HepG2 (cell line): Measurements from ENCODE around the gene DMRTB1. TPM values are rescaled to one million over a fixed set of nuclear protein-coding genes. Genes with fewer than 3 reads are reported as not detected.

Source experiments
- ATAC-seq: fragments of 200-7000 bp; cut with Tn5 transposase; 3 replicates; pipeline ENCODE4 v1.9.1; 2020; ENCODE audit warnings: mild to moderate bottlenecking, moderate library complexity
- BruUV-seq: library from RNA; stranded (reverse); fragments of 400-500 nt; replicated peaks from 2 replicates; lab custom pipeline; 2021; lab: Mats Ljungman, UMichigan
- CTCF ChIA-PET: fragments of 300-600 bp; formaldehyde crosslinking; extraction: SDS; loops from one replicate; lab custom pipeline; 2021; ENCODE audit warnings: low total read pairs, inconsistent platforms, low intra/inter-chr PET ratio; lab: Yijun Ruan, JAX
- POLR2A ChIA-PET: fragments of 350-600 bp; sonication (Branson Sonifier 250); formaldehyde crosslinking; loops from one replicate; lab custom pipeline; 2020; ENCODE audit warnings: antibody characterized with exemption, inconsistent platforms; lab: Yijun Ruan, JAX
- DNase-seq: peaks from one replicate; pipeline ENCODE4 v3.0.0-alpha.2; 2015; ENCODE audit warnings: low spot score
- FAIRE-seq: peaks from 3 replicates; lab custom pipeline; 2011; peaks lifted over from hg19 to GRCh38; lab: Jason Lieb, UNC
- H2AFZ ChIP-seq: one replicate; pipeline ENCODE4 v1.6.1; 2011; ENCODE audit warnings: low read length, inconsistent platforms
- H3K27ac ChIP-seq: fragments of 300-600 bp; 3 replicates; pipeline ENCODE4 v1.8.0; 2011; ENCODE audit warnings: mixed run types, mild to moderate bottlenecking, mixed read lengths, low read length, inconsistent platforms; ENCODE audit not compliant: insufficient read depth; ENCODE audit errors: extremely low read length
- H3K27me3 ChIP-seq, 2 experiments: fragments of 200-600 bp in 1 of 2; 2 replicates in 1 of 2; 3 replicates in 1 of 2; pipeline versions ENCODE4 v1.6.0 to v1.8.0; 2011; ENCODE audit warnings: low read length in 2 of 2, mild to moderate bottlenecking in 2 of 2, moderate library complexity in 2 of 2, inconsistent platforms in 1 of 2; ENCODE audit not compliant: insufficient read depth in 2 of 2, control insufficient read depth in 1 of 2
- H3K36me3 ChIP-seq, 2 experiments: fragments of 200-600 bp in 1 of 2; replicated peaks in 1 of 2; 2 replicates in 1 of 2; 3 replicates in 1 of 2; pipeline versions ENCODE4 v1.5.1 to v1.8.0; 2011; ENCODE audit warnings: low read length in 2 of 2, inconsistent platforms in 1 of 2; ENCODE audit not compliant: insufficient read depth in 2 of 2, control insufficient read depth in 1 of 2
- H3K4me1 ChIP-seq: 2 replicates; pipeline ENCODE4 v1.5.1; 2012; ENCODE audit warnings: low read length, inconsistent platforms; ENCODE audit not compliant: insufficient read depth
- H3K4me2 ChIP-seq: 2 replicates; pipeline ENCODE4 v1.6.0; 2011; ENCODE audit warnings: low read depth, low read length, inconsistent platforms
- H3K4me3 ChIP-seq, 3 experiments: fragments of 200-600 bp in 1 of 3; sonication (generic), shearing (Covaris generic) in 1 of 3; replicated peaks in 1 of 3; 2 replicates each; pipeline ENCODE4 v1.5.1; 2011 to 2016; ENCODE audit warnings: low read length in 3 of 3, inconsistent platforms in 2 of 3, low read depth in 2 of 3, mild to moderate bottlenecking in 2 of 3, control low read depth in 1 of 3, mixed read lengths in 1 of 3; ENCODE audit not compliant: insufficient read depth in 1 of 3
- H3K79me2 ChIP-seq: one replicate; pipeline ENCODE4 v1.6.1; 2011; ENCODE audit warnings: low read length, inconsistent platforms; ENCODE audit not compliant: insufficient read depth
- H3K9ac ChIP-seq: 2 replicates; pipeline ENCODE4 v1.6.0; 2011; ENCODE audit warnings: mild to moderate bottlenecking, low read depth, low read length, inconsistent platforms; ENCODE audit not compliant: insufficient read depth
- H3K9me3 ChIP-seq: 2 replicates; pipeline ENCODE4 v1.5.1; 2012; ENCODE audit warnings: mild to moderate bottlenecking, low read length
- H4K20me1 ChIP-seq: 2 replicates; pipeline ENCODE4 v1.6.0; 2011; ENCODE audit warnings: inconsistent platforms, mild to moderate bottlenecking, low read length, moderate library complexity; ENCODE audit not compliant: insufficient read depth
- FOXC1 ChIP-seq: sonication (generic); formaldehyde crosslinking; IDR thresholded peaks from 2 replicates; pipeline ENCODE4 v1.8.0; 2022; ENCODE audit warnings: mild to moderate bottlenecking, missing genetic modification reagents, borderline replicate concordance
- ISX ChIP-seq: sonication (generic); formaldehyde crosslinking; conservative IDR thresholded peaks from 2 replicates; pipeline ENCODE4 v1.5.0; 2020; ENCODE audit warnings: missing genetic modification reagents
- NFE2 ChIP-seq: sonication (generic); formaldehyde crosslinking; IDR thresholded peaks from 2 replicates; pipeline ENCODE4 v1.4.0; 2020; ENCODE audit warnings: missing genetic modification reagents
- PRPF4 ChIP-seq: fragments of 200-400 bp; formaldehyde crosslinking; IDR thresholded peaks from 2 replicates; pipeline ENCODE4 v1.6.1; 2016; ENCODE audit warnings: low read length, low read depth; ENCODE audit not compliant: poor library complexity, severe bottlenecking
- TEAD2 ChIP-seq: sonication (generic); formaldehyde crosslinking; IDR thresholded peaks from 2 replicates; pipeline ENCODE4 v1.9.0; 2021; ENCODE audit warnings: missing genetic modification reagents
- ZNF451 ChIP-seq: sonication (generic); formaldehyde crosslinking; IDR thresholded peaks from 2 replicates; pipeline ENCODE4 v1.5.0; 2020; ENCODE audit warnings: mild to moderate bottlenecking, missing genetic modification reagents
- ZNF607 ChIP-seq: sonication (generic); formaldehyde crosslinking; IDR thresholded peaks from 2 replicates; pipeline ENCODE4 v1.5.1; 2020; ENCODE audit warnings: missing genetic modification reagents, mild to moderate bottlenecking, borderline replicate concordance
- ZNF713 ChIP-seq: sonication (generic); formaldehyde crosslinking; IDR thresholded peaks from 2 replicates; pipeline ENCODE4 v1.4.0; 2020; ENCODE audit warnings: mild to moderate bottlenecking, missing genetic modification reagents
- WGBS: methylation state at CpG from one replicate; pipeline ENCODE4 v1.1.6; 2017; ENCODE audit warnings: low lambda C conversion rate; 5-methylcytosine and 5-hydroxymethylcytosine counted together
- in situ Hi-C: cut with HindIII; loops from 2 replicates; pipeline ENCODE4 v1.10.0; 2017; ENCODE audit warnings: low pct_unique_long_range_greater_than_20kb; ENCODE audit not compliant: extremely low pct_ligation_motif_present
- intact Hi-C: fragments of 100-400 bp; cut with micrococcal nuclease; formaldehyde crosslinking; loops from one replicate; pipeline ENCODE4 v1.10.0; 2022; ENCODE audit not compliant: unreplicated experiment
- polyA plus RNA-seq, 8 experiments: library from polyadenylated mRNA; depleted of rRNA in 3 of 8; stranded (reverse) in 7 of 8; unstranded in 1 of 8; fragments of >200 nt; fragmentation: Illumina TruSeq in 4 of 8; extraction: Trizol in 4 of 8; gene quantifications; 2 replicates each; pipeline versions ENCODE4 v1.2.1 to v1.2.3, GENCODE V29; 2011 to 2016; ENCODE audit warnings: low read depth in 4 of 8, missing spikeins in 1 of 8, mixed read lengths in 1 of 8; ENCODE audit not compliant: insufficient read depth in 1 of 8
- total RNA-seq, 5 experiments: library from RNA; depleted of rRNA; stranded (reverse); fragments of >200 nt; fragmentation: Illumina TruSeq; extraction: Trizol; gene quantifications; 2 replicates each; pipeline ENCODE4 v1.2.3, GENCODE V29; 2016; ENCODE audit warnings: low read depth in 1 of 5
- TF ChIP-seq, protein P1 (sequence below): sonication (generic); formaldehyde crosslinking; IDR thresholded peaks from 2 replicates; pipeline ENCODE4 v1.5.0; 2020; ENCODE audit warnings: mild to moderate bottlenecking, missing genetic modification reagents
- TF ChIP-seq, protein P2 (sequence below): sonication (generic); formaldehyde crosslinking; IDR thresholded peaks from 2 replicates; pipeline ENCODE4 v1.5.0; 2020; ENCODE audit warnings: mild to moderate bottlenecking, missing genetic modification reagents, moderate library complexity

Gene DMRTB1
- total and polyA plus RNA-seq, 2 of the 13 experiments (the other 11 are each of a cell fraction or from before 2014, with no cell fraction given) = not detected

DNA sequence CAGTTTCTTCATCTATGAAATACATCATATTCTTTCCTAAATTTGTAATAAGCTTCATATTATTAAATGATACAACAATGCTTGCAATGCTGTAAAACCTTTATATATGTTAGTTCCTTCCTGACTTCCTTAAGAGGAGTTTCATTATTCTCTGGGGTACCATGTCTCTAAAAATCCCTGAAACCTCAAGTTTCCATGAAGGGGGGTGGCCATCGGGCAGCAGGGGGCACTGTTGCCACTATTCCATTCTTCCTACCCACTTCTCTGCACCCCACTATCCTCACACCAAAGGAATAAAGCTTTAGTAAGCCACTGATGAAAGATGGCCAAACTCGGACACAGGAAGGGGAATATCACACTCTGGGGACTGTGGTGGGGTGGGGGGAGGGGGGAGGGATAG lies 9.0 kb upstream of the DMRTB1 start:
- FAIRE-seq = no peak
- 0% methylated on average over 2 of the region's 2 CpGs for WGBS

DNA sequence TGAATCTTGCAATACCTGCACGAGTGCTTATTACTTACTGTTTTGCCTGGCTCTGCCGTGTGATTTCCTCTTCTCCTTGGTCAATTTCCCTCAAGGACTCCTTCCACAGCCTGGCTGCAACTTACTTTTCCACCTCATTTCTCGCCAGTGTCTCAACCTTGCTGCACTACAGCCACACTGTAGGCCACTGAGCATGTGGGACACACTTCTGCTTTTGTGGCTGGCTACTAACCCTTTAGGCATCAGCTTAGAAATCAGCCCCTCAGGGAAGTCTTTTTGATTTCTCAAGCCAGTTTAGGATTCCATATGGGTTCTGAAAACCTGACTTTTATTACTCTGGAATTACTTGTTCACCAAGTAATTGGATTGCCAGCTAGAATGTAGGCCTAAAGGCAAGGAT lies 5.2 kb upstream of the DMRTB1 start:
- in situ Hi-C loops (no loop called here), intact Hi-C loops (no loop called here)
- H3K4me1 ChIP-seq = no peaks in the 10 kb centered on the region
- no TSS peak for BruUV-seq
- no peaks in the 10 kb centered on the region for H3K79me2 ChIP-seq
- no peak overlapping the region for H3K9ac ChIP-seq
- no peak overlapping the region for H3K27ac ChIP-seq
- DNase-seq = no peak
- no peak overlapping the region for H3K4me2 ChIP-seq
- no peak for ATAC-seq
- POLR2A ChIA-PET = no interaction called here
- no peak overlapping the region for H3K4me3 ChIP-seq
- no peaks in the 10 kb centered on the region for H3K9me3 ChIP-seq
- H4K20me1 ChIP-seq = no peaks in the 10 kb centered on the region
- no peak overlapping the region for H2AFZ ChIP-seq
- H3K36me3 ChIP-seq = no peaks in the 10 kb centered on the region
- TF ChIP-seq FOXC1 (CRISPR knock-in tag) = no peak
- no peak for TF ChIP-seq ZNF713 (CRISPR knock-in tag)
- TF ChIP-seq, protein P1, sequence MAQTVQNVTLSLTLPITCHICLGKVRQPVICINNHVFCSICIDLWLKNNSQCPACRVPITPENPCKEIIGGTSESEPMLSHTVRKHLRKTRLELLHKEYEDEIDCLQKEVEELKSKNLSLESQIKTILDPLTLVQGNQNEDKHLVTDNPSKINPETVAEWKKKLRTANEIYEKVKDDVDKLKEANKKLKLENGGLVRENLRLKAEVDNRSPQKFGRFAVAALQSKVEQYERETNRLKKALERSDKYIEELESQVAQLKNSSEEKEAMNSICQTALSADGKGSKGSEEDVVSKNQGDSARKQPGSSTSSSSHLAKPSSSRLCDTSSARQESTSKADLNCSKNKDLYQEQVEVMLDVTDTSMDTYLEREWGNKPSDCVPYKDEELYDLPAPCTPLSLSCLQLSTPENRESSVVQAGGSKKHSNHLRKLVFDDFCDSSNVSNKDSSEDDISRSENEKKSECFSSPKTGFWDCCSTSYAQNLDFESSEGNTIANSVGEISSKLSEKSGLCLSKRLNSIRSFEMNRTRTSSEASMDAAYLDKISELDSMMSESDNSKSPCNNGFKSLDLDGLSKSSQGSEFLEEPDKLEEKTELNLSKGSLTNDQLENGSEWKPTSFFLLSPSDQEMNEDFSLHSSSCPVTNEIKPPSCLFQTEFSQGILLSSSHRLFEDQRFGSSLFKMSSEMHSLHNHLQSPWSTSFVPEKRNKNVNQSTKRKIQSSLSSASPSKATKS = no peak
- TF ChIP-seq ZNF451 (CRISPR knock-in tag) = no peak
- no peak for TF ChIP-seq TEAD2 (CRISPR knock-in tag)
- no peak for TF ChIP-seq ZNF607 (CRISPR knock-in tag)
- TF ChIP-seq PRPF4 = no peak
- no peak for TF ChIP-seq ISX (CRISPR knock-in tag)
- peaks cover 0 to 10% of the 10 kb centered on the region in 2 experiments; a peak in 1 of 5 replicates for H3K27me3 ChIP-seq
- CTCF ChIA-PET = no interaction called here
- WGBS = 22% methylated on average over 3 of the region's 3 CpGs
- no peak for FAIRE-seq

More for the DNA sequence above, 9.0 kb upstream of the DMRTB1 start:
- no peak overlapping the region for H3K9ac ChIP-seq
- H3K9me3 ChIP-seq = no peaks in the 10 kb centered on the region
- in situ Hi-C loops = no loop called here
- H3K27ac ChIP-seq = no peak overlapping the region
- TF ChIP-seq NFE2 (CRISPR knock-in tag) = no peak
- TF ChIP-seq, protein P2, sequence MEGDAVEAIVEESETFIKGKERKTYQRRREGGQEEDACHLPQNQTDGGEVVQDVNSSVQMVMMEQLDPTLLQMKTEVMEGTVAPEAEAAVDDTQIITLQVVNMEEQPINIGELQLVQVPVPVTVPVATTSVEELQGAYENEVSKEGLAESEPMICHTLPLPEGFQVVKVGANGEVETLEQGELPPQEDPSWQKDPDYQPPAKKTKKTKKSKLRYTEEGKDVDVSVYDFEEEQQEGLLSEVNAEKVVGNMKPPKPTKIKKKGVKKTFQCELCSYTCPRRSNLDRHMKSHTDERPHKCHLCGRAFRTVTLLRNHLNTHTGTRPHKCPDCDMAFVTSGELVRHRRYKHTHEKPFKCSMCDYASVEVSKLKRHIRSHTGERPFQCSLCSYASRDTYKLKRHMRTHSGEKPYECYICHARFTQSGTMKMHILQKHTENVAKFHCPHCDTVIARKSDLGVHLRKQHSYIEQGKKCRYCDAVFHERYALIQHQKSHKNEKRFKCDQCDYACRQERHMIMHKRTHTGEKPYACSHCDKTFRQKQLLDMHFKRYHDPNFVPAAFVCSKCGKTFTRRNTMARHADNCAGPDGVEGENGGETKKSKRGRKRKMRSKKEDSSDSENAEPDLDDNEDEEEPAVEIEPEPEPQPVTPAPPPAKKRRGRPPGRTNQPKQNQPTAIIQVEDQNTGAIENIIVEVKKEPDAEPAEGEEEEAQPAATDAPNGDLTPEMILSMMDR = peak; percentile 41
- ChIA-PET CTCF (no interaction called here), POLR2A (no interaction called here)
- DNase-seq (no peak), ATAC-seq (no peak)
- peaks cover 0 to 8% of the 10 kb centered on the region in 2 experiments; a peak in 1 of 5 replicates for H3K27me3 ChIP-seq
- no peak overlapping the region for H3K4me2 ChIP-seq
- H2AFZ ChIP-seq = no peak overlapping the region
- intact Hi-C loops = no loop called here
- H3K79me2 ChIP-seq = no peaks in the 10 kb centered on the region
- no peaks in the 10 kb centered on the region for H3K4me1 ChIP-seq
- no peaks in the 10 kb centered on the region for H4K20me1 ChIP-seq
- H3K36me3 ChIP-seq = no peaks in the 10 kb centered on the region
- no peak overlapping the region for H3K4me3 ChIP-seq
- no TSS peak for BruUV-seq
